ENCODE data around the gene PAN2. TPM values are rescaled to one million over a fixed set of nuclear protein-coding genes. Genes with fewer than 3 reads are reported as not detected.

The PAN2 gene, protein sequence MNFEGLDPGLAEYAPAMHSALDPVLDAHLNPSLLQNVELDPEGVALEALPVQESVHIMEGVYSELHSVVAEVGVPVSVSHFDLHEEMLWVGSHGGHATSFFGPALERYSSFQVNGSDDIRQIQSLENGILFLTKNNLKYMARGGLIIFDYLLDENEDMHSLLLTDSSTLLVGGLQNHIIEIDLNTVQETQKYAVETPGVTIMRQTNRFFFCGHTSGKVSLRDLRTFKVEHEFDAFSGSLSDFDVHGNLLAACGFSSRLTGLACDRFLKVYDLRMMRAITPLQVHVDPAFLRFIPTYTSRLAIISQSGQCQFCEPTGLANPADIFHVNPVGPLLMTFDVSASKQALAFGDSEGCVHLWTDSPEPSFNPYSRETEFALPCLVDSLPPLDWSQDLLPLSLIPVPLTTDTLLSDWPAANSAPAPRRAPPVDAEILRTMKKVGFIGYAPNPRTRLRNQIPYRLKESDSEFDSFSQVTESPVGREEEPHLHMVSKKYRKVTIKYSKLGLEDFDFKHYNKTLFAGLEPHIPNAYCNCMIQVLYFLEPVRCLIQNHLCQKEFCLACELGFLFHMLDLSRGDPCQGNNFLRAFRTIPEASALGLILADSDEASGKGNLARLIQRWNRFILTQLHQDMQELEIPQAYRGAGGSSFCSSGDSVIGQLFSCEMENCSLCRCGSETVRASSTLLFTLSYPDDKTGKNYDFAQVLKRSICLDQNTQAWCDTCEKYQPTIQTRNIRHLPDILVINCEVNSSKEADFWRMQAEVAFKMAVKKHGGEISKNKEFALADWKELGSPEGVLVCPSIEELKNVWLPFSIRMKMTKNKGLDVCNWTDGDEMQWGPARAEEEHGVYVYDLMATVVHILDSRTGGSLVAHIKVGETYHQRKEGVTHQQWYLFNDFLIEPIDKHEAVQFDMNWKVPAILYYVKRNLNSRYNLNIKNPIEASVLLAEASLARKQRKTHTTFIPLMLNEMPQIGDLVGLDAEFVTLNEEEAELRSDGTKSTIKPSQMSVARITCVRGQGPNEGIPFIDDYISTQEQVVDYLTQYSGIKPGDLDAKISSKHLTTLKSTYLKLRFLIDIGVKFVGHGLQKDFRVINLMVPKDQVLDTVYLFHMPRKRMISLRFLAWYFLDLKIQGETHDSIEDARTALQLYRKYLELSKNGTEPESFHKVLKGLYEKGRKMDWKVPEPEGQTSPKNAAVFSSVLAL
- 100 to 1,000 TPM in 2 of 4 donors, 10 to 100 TPM in 2; 51.8 to 138 (median 92.9) TPM for polyA plus RNA-seq (ENCODE audit: insufficient read length in 4 of 4)

DNA sequence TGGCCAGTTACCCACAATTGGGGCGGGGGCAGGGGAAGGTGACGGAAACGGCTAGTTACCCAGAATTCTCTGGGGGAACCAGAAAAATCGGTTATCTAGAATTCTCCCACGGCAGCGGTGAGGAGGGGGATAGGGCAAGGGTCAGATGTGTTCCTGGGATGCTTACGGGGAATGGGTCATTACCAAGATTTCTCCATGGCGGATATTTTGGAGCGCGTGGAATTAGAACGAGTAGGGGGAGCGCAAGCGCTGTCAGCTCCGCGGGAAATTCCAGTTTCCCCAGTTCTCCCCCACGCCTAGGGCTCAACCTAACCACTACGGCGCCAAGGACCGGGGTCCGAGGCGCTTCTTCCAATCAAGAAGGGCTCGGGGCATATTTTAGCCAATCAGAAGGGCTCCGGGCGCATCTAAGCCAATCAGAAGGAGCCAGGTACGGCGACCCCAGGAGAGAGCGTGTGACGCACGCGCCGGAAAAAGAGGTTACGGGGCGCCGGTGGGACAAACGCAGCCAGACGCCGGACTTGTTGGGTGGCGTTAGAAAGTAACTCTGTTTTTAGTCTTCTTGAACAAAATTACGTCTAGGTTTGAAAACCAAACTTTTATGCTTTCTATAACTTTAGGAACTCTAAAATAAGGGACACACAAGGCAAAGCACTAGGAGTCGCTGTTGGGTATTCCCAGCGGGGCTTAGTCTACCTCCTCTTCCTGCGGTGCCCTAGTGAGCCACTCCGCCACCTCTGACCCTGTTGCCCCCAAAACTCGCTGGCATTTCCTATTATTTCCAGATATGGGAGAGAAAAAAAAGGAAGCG, at the start of gene PAN2:
Gene PAN2 (minus strand): TSS at position 322 of the 811 bp plus-strand sequence. CDS start 906 bp downstream, outside the sequence.
- DNase-seq (ENCODE audit: low read depth in 4 of 4, low spot score in 2 of 4), result peak; percentile 91 to 97 (median 94)

- no peak for DNase-seq (ENCODE audit: low read depth in 4 of 4, low spot score in 2 of 4)
Observed at GRCh38 chr12:56382611-56383010, 48.8 kb upstream of the PAN2 start.

- DNase-seq (ENCODE audit: low read depth in 4 of 4, low spot score in 2 of 4), result no peak
Observed at GRCh38 chr12:56377989-56378316, 44.2 kb upstream of the PAN2 start.

- DNase-seq (ENCODE audit: low read depth in 4 of 4, low spot score in 2 of 4), result no peak
Observed at GRCh38 chr12:56377310-56377988, 43.6 kb upstream of the PAN2 start.

- DNase-seq (ENCODE audit: low read depth in 4 of 4, low spot score in 2 of 4), result no peak
Observed at GRCh38 chr12:56375598-56376434, 42.0 kb upstream of the PAN2 start.

DNA sequence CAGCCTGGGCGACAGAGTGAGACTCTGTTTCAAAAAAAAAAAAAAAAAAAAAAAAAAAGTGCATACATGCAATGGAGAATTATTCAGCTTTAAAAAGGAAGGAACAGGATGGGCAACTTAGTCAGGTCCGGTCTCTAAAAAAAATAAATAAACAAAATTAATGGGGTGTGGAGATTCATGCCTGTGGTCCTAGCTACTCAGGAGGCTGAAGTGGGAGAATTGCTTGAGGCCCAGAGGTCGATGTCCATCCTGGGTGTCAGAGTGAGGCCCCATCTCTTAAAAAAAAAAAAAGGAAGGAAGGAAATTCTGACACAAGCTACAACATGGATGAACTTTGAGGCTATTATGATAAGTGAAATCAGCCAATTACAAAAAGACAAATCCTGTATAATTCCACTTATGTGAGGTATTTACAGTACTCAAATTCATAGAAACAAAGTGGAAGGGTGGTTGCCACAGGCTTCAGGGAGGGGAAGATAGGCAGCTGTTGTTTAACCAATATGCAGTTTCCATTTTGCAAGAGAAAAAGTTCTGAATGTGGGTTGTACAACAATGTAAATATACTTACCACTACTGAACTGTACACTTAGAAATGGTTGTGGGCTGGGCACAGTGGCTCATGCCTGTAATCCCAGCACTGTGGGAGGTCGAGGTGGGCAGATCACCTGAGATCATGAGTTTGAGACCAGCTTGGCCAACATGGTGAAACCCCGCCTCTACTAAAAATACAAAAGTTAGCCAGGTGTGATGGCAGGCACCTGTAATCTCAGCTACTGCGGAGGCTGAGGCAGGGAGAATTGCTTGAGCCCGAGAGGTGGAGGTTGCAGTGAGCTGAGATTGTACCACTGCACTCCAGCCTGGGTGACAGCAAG, 41.2 kb upstream of the PAN2 start:
- DNase-seq (ENCODE audit: low read depth in 4 of 4, low spot score in 2 of 4), result no peak

DNA sequence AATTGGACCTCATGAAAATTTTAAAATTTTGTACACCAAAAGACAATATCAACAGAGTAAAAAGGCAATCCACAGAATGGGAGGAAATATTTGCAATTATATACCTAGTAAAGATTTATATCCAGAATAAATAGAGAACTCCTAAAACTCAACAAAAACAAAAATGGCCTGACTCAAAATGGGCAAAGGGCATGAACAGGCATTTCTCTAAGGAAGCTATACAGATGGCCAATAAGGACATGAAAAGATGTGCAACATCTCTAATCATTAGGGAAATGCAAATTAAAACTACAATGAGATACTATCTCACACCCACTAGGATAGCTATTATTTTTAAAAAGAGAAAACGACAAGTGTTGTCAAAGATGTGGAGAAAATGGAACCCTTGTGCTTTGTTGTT, 39.7 kb upstream of the PAN2 start:
- DNase-seq (ENCODE audit: low read depth in 4 of 4, low spot score in 2 of 4), result no peak

- no peak for DNase-seq (ENCODE audit: low read depth in 4 of 4, low spot score in 2 of 4)
Observed at GRCh38 chr12:56366948-56367347, 33.1 kb upstream of the PAN2 start.

- no peak for DNase-seq (ENCODE audit: low read depth in 4 of 4, low spot score in 2 of 4)
Observed at GRCh38 chr12:56362130-56363059, 28.6 kb upstream of the PAN2 start, which contains the start of gene APOF. TSS of gene APOF (minus strand) at chr12:56362857. CDS start at chr12:56362745, 112 bp downstream.

DNA sequence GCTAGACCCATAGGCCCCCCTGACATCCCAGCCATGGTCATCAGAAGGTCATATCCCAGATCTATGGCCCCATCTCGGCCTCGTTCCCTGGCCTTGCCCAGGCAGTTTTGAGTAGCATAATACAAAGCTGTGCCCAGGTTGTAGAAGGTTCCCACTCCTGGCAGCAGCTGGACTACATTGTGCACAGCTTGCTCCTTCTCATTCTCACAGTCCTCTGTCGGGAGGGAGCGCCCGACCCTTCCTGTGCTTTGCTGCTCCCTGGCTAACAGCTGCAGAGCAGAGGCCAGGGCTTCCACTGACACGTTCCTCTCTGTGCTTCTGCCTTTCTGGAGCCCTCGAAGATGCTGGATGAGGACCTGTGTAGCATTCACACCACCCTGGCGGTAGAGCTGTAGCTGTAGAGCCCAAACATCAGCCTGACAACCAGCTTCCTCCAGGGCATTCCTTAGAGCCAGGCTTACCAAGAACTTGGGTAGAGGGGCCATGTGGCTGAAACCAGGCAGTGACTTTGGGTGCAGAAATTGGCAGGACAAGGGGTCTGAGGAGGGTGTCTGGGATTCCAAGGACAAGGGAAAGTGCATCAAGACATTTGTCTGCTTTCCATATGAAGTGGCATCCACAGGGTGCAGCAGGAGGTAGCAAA, 27.8 kb upstream of the PAN2 start:
- DNase-seq (ENCODE audit: low read depth in 4 of 4, low spot score in 2 of 4), result no peak

DNA sequence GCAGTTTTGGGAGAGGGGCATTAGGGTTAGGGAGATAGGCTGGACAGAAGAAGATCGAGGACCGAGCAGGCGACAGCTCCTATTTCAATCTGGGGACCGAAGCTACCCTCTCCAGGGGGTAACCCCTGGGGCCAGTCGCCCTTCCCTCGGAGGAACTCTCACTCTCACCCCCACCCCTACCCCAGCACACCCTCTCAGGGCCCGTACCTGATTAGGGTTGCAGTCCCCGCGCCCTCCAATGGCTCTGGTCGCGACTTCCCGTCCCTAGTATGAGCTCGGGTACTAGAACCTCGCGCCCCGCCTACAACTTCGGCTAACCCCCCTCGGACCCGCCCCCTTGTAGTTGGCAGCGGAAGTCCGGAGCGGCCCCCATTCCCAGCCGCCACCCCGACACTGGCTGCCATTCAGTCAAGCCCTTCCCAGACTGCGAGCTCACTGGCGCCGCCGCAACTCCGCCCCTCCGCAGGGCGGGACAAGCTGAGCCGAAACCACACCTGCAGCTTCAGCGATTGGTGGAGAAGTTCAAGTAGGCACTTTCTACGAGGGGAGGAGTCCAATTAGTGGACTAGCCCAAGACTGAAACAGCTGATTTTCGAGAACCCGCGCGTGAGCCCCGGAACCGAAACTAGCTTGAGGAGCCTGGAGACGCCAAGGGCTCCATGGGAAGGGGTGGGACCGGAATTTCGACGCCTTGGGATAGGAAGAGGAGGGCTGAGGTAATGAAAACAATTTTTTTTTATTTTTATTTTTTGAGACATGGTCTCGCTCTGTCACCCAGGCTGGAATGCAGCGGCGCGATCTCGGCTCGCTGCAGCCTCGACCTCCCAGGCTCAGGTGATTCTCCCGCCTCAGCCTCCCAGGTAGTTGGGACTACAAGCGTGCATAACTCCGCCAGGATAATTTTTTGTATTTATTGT, 26.3 kb upstream of the PAN2 start, which contains the start of gene STAT2:
Gene STAT2 (minus strand): TSS at position 257 of the 917 bp plus-strand sequence. CDS start 3,536 bp downstream, outside the sequence.
- DNase-seq (ENCODE audit: low read depth in 4 of 4, low spot score in 2 of 4), result peak; percentile 98 to 100 (median 99)

DNA sequence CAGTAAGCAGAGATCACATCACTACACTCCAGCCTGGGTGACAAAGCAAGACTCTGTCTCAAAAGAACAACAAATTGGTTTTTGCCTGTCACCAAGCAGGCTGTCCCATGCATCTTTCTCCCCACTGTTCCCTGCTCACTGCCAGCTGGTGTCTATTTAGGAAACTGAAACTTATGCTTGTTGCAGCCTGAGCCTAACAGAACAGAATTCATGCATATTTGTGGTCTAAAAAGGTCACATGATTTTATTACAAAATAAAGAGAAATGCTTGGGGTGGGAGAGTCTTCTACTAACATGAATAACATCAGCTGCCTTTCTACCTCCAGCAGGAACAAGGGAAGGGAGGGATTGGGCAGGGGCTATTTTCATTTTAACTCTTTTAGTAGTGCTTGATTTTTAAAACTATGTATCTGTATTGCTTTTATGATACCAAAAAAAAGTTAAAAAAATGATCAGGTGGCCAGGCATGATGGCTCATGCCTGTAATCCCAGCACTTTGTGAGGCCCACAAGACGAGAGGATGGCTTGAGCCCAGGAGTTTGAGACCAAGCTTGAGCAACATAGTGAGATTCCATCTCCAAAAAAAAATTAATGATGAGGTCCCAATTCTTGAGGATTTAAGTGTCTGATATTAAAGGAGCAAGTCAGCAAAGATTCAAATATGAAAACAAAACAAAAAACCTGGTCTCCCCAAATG, 25.2 kb upstream of the PAN2 start:
- DNase-seq (ENCODE audit: low read depth in 4 of 4, low spot score in 2 of 4), result peak in 1 of 4 donors; percentile 2

GRCh38 chr12:56351325-56351724, 17.5 kb upstream of the PAN2 start:
- no peak for DNase-seq (ENCODE audit: low read depth in 4 of 4, low spot score in 2 of 4)

DNA sequence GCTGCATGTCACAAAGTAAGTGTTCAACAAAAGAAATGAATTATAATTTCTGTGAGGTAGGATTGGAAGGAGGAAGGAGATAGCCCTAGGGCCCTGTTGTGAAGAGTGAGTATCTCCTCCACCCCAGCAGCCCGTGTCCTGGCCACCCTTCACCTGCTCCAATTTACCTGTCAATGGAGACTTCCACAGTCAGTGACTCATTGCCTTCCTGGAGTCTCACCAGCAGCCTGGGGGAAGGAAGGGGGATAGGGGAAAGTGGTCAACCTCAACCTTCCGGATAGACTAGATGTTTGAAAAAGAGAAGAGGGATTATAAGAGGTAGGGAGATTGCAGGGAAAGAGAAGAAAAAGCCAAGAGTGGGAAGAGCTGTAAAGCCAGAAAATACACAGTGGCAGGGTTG, 16.9 kb upstream of the PAN2 start:
- DNase-seq (ENCODE audit: low read depth in 4 of 4, low spot score in 2 of 4), result no peak

All from left renal cortex interstitium (tissue), 4 donors.